ENCODE results near the gene GRM3. TPM values are rescaled to one million over a fixed set of nuclear protein-coding genes. Genes with fewer than 3 reads are reported as not detected.

Gene GRM3
- total and polyA plus RNA-seq, 7 donors, result 0.03 TPM; not detected in 6

- no peaks in the 10 kb centered on the region for H3K9me3 ChIP-seq
- H3K27ac ChIP-seq, result no peak overlapping the region
- no peaks in the 10 kb centered on the region for H3K4me1 ChIP-seq
- TF ChIP-seq CTCF (IDR thresholded peaks at IDR 0.05), result no peak
- H3K27me3 ChIP-seq (ENCODE audit: insufficient read depth in 3 of 3, low read length in 2 of 3), result no peaks in the 10 kb centered on the region
- H3K36me3 ChIP-seq (ENCODE audit: insufficient read depth in 1 of 2, low read depth in 1 of 2), result no peaks in the 10 kb centered on the region
- no peak for DNase-seq
- WGBS, 3 donors, result 87 to 98% (median 89%) methylated on average over 1 of the region's 1 CpG
- H3K4me3 ChIP-seq, result no peak overlapping the region
- ATAC-seq, result no peak
- intact Hi-C loops (cut with DNase I), result no loop called here
These were observed 171.8 kb downstream of the GRM3 start for GRCh38 chr7:86815556-86815955.

GRCh38 chr7:86818903-86819302 is 175.2 kb downstream of the GRM3 start:
- Histone ChIP-seq H3K36me3 (ENCODE audit: insufficient read depth in 1 of 2, low read depth in 1 of 2) (no peaks in the 10 kb centered on the region), H3K27me3 (ENCODE audit: insufficient read depth in 3 of 3, low read length in 2 of 3) (no peaks in the 10 kb centered on the region), H3K4me3 (no peak overlapping the region), H3K9me3 (no peaks in the 10 kb centered on the region), H3K4me1 (no peaks in the 10 kb centered on the region), H3K27ac (no peak overlapping the region)
- ATAC-seq, result no peak
- intact Hi-C loops (cut with DNase I), result no loop called here
- 56 to 66% (median 61%) methylated on average over 2 of the region's 2 CpGs for WGBS, 3 donors
- no peak for TF ChIP-seq CTCF (IDR thresholded peaks at IDR 0.05)
- no peak for DNase-seq

- Histone ChIP-seq H3K36me3 (ENCODE audit: insufficient read depth in 1 of 2, low read depth in 1 of 2) (no peaks in the 10 kb centered on the region), H3K4me1 (no peaks in the 10 kb centered on the region), H3K27me3 (ENCODE audit: insufficient read depth in 3 of 3, low read length in 2 of 3) (no peaks in the 10 kb centered on the region), H3K4me3 (no peak overlapping the region), H3K27ac (no peak overlapping the region), H3K9me3 (no peaks in the 10 kb centered on the region)
- TF ChIP-seq CTCF (IDR thresholded peaks at IDR 0.05), result no peak
- WGBS, 3 donors, result 73 to 90% (median 77%) methylated on average over 2 of the region's 2 CpGs
- intact Hi-C loops (cut with DNase I), result no loop called here
- ATAC-seq (no peak), DNase-seq (no peak)
These were observed 180.1 kb downstream of the GRM3 start for GRCh38 chr7:86823769-86824168.

GRCh38 chr7:86825264-86825663 is 181.6 kb downstream of the GRM3 start:
- DNase-seq, result no peak
- H3K27ac ChIP-seq, result no peak overlapping the region
- intact Hi-C loops (cut with DNase I), result no loop called here
- ATAC-seq, result no peak
- no peak for TF ChIP-seq CTCF (IDR thresholded peaks at IDR 0.05)
- no peaks in the 10 kb centered on the region for H3K9me3 ChIP-seq
- no peaks in the 10 kb centered on the region for H3K36me3 ChIP-seq (ENCODE audit: insufficient read depth in 1 of 2, low read depth in 1 of 2)
- H3K27me3 ChIP-seq (ENCODE audit: insufficient read depth in 3 of 3, low read length in 2 of 3), result no peaks in the 10 kb centered on the region
- WGBS, 3 donors, result 70 to 73% (median 71%) methylated on average over 4 of the region's 4 CpGs
- no peaks in the 10 kb centered on the region for H3K4me1 ChIP-seq
- no peak overlapping the region for H3K4me3 ChIP-seq

- H3K9me3 ChIP-seq, result no peaks in the 10 kb centered on the region
- no peaks in the 10 kb centered on the region for H3K4me1 ChIP-seq
- no peaks in the 10 kb centered on the region for H3K36me3 ChIP-seq (ENCODE audit: insufficient read depth in 1 of 2, low read depth in 1 of 2)
- DNase-seq (no peak), ATAC-seq (no peak)
- H3K27me3 ChIP-seq (ENCODE audit: insufficient read depth in 3 of 3, low read length in 2 of 3), result no peaks in the 10 kb centered on the region
- no peak for TF ChIP-seq CTCF (IDR thresholded peaks at IDR 0.05)
- intact Hi-C loops (cut with DNase I), result no loop called here
- H3K27ac ChIP-seq, result no peak overlapping the region
- 88 to 89% (median 89%) methylated on average over 1 of the region's 1 CpG for WGBS, 3 donors
- H3K4me3 ChIP-seq, result no peak overlapping the region
These were observed 183.2 kb downstream of the GRM3 start for GRCh38 chr7:86826948-86827347.
